ENCODE measurements around the gene NKX2-2. TPM values are rescaled to one million over a fixed set of nuclear protein-coding genes. Genes with fewer than 3 reads are reported as not detected.

The NKX2-2 gene
- total RNA-seq, 2 experiments from 2014 or later: not detected

DNA sequence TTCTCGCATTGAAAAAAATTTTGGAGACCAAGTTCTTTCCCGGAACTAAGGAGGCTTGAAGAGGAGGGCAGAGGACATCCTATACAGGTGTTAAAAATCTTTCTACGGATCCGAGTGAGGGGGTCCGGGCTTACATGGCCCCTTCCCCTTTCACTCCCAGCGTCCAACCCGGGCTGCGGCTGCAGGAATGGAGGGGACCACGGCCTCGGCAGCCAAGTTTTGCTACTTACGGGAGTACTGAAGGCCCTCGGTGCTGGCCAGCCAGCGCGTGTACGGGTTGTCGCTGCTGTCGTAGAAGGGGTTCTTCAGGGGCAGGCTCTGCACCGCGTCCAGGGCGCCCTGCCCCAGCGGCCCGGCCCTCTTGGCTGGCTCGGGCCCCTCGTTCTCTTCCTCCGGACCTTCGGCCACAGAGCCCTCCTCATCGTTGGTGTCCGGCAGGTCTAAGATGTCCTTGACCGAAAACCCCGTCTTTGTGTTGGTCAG lies 642 bp downstream of the NKX2-2 start:
- Mint-ChIP-seq H3K27ac (no peak overlapping the region), H3K4me3 (no peak overlapping the region), H3K9me3 (no peaks in the 10 kb centered on the region), H3K36me3 (no peaks in the 10 kb centered on the region), H3K27me3 (peaks cover 74% of the 10 kb centered on the region), H3K4me1 (ENCODE audit: low read depth) (peaks cover 45% of the 10 kb centered on the region)
- intact Hi-C loops (cut with micrococcal nuclease): loop anchor here (5.0 kb wide), 2 partner anchors 44 to 59 kb away; no protein-coding TSS in a partner anchor
- no peak for DNase-seq
- POLR2A ChIA-PET: interaction anchor here (0.8 kb wide), 1 partner anchor 411 kb away, joined by 3 read pairs; no protein-coding TSS in a partner anchor
- CTCF ChIA-PET: interaction anchor here (4.9 kb wide), 1 partner anchor 9 kb away, joined by 19 read pairs; no protein-coding TSS in a partner anchor

DNA sequence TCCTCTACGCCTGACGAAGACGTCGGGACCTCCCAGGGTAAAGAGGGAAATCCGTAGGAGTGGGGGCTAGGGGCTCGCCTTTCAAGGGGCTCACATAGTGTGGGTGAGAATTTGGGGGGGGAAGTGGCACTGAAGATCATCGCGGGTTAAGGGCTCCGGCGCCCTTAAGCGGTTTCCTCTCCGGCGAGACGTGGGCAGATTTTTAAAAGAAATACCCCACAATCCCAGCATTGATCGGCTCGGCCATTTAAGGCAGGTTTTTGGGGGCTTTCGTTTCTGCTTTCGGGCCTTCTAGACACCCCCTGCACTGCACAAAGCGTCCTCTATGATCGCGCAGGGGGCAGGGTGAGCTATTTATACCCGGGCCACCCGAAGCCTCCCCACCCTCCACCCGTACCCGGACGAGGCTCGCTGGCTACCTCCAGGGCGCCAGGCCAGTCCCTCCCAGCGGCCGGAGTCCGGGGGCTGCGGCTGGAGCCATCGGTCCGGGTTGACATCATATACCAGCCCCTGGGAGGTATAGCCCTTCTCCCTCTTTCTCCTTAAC lies 1.2 kb downstream of the NKX2-2 start:
- CTCF ChIA-PET: interaction anchor here (0.7 to 1.2 kb wide), 3 partner anchors 17 to 277 kb away, joined by 3 to 4 read pairs (median 4); no protein-coding TSS in a partner anchor
- no peaks in the 10 kb centered on the region for H3K9me3 Mint-ChIP-seq
- no peak for DNase-seq
- H3K27ac Mint-ChIP-seq: no peak overlapping the region
- intact Hi-C loops (cut with micrococcal nuclease): loop anchor here (5.0 kb wide), 2 partner anchors 45 to 60 kb away; no protein-coding TSS in a partner anchor
- H3K27me3 Mint-ChIP-seq: peaks cover 74% of the 10 kb centered on the region
- peak overlapping the region; percentile 56 for H3K4me3 Mint-ChIP-seq
- H3K36me3 Mint-ChIP-seq: no peaks in the 10 kb centered on the region
- POLR2A ChIA-PET: interaction anchor here (0.8 kb wide), 1 partner anchor 410 kb away, joined by 3 read pairs; no protein-coding TSS in a partner anchor
- peaks cover 44% of the 10 kb centered on the region for H3K4me1 Mint-ChIP-seq (ENCODE audit: low read depth)

DNA sequence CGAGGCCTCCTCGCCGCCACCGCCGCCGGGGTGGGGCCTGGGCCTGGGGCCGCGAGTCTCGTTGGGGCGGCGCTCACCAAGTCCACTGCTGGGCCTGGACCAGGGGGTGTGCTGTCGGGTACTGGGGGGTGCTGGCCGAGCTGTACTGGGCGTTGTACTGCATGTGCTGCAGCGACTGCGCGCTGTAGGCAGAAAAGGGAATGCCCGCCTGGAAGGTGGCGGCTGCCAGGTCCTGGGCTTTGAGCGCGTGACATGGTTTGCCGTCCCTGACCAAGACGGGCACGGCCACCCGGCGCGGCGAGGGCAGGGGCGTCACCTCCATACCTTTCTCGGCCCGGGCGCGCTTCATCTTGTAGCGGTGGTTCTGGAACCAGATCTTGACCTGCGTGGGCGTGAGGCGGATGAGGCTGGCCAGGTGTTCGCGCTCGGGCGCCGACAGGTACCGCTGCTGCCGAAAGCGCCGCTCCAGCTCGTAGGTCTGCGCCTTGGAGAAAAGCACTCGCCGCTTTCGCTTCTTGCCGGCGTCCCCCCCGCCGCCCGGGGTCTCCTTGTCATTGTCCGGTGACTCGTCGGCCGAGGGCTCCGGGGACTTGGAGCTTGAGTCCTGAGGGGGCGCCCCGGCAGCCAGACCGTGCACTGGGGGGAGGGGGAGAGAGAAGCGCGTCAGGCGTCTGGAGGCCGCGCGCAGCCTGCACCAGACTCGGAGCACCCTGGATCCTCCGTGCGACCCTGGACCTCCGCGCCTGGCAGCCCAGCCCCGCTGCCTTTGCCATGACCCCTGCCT lies 1.8 kb downstream of the NKX2-2 start:
- Mint-ChIP-seq H3K4me3 (peak overlapping the region; percentile 56), H3K27me3 (peaks cover 74% of the 10 kb centered on the region), H3K4me1 (ENCODE audit: low read depth) (peaks cover 43% of the 10 kb centered on the region), H3K27ac (no peak overlapping the region), H3K36me3 (no peaks in the 10 kb centered on the region), H3K9me3 (no peaks in the 10 kb centered on the region)
- POLR2A ChIA-PET: interaction anchor here (0.8 kb wide), 1 partner anchor 409 kb away, joined by 3 read pairs; no protein-coding TSS in a partner anchor
- intact Hi-C loops (cut with micrococcal nuclease): loop anchor here (5.0 kb wide), 2 partner anchors 45 to 60 kb away; no protein-coding TSS in a partner anchor
- no peak for DNase-seq
- CTCF ChIA-PET: interaction anchor here (0.7 to 1.2 kb wide), 3 partner anchors 18 to 277 kb away, joined by 3 to 4 read pairs (median 4); no protein-coding TSS in a partner anchor

DNA sequence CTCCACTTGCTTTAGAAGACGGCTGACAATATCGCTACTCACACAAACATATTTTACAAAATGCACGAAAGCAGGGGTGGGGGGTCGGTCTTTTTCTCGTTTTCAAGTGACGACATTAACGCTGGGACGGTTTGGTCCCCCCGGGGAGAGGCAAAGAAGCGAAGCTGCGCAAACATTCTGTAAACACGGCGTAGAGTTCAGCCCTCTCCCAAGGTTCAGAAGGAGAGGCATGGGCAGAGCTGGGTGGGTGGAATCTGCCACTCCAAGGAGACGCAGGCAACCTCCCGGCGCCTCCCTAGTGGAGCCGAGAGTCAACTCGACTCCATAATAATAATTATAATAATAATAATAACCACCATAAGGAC lies 2.4 kb downstream of the NKX2-2 start:
- Mint-ChIP-seq H3K4me3 (peak overlapping the region; percentile 13), H3K9me3 (no peaks in the 10 kb centered on the region), H3K4me1 (ENCODE audit: low read depth) (peaks cover 49% of the 10 kb centered on the region), H3K27me3 (peaks cover 74% of the 10 kb centered on the region), H3K36me3 (no peaks in the 10 kb centered on the region), H3K27ac (no peak overlapping the region)
- ChIA-PET CTCF (interaction anchor here (1.2 kb wide), 1 partner anchor 60 kb away, joined by 4 read pairs; no protein-coding TSS in a partner anchor), POLR2A (no interaction called here)
- DNase-seq: no peak
- intact Hi-C loops (cut with micrococcal nuclease): loop anchor here (5.0 kb wide), 2 partner anchors 46 to 61 kb away; no protein-coding TSS in a partner anchor

DNA sequence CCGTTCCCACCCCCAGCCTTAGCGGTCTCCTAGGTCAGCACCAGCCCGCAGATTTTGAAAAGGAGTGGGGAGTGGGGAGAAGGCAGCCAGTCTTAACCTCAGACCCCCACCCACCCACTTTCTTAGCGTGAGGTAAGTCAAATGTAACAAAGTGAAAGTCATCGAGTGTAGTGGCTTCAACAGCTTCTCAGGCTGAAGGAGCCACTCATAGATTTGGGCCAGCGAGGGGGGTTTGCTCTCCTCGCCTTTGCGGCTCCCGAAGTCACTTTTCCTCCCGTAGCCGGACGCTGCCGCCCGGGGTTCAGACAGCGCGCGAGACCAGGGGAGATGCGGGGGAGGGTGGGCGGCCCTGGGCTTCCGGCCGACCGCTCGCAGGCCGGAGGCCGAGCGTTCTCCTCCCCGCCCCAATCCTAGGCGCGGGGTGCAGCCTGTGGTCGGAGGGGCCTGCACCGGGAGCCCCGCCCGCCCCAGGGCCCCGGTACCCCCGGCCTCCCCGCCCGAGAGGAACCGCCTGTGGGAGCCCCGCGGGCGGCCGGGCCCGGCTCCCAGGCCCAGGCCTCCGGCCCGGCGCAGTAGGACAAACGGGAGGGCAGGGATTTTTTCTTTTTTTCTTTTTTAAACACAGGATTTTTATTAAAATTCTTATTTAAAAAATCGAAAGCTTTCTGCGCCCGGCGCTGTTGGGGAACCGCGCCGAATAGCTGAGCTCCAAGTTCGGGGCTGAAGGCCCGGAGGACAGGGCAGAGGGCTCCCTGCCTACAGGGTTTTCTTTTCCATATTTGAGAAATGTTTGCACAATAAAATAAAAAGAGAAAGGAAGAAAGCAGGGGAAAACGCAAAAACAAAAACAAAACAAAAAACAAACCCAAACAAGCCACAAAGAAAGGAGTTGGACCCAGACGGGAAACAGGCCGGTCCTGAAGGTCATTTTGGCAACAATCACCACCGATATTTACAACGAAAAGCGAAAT lies 3.2 kb downstream of the NKX2-2 start:
- intact Hi-C loops (cut with micrococcal nuclease): loop anchor here (5.0 kb wide), 2 partner anchors 47 to 62 kb away; no protein-coding TSS in a partner anchor
- peak overlapping the region; percentile 10 for H3K27ac Mint-ChIP-seq
- H3K9me3 Mint-ChIP-seq: no peaks in the 10 kb centered on the region
- H3K27me3 Mint-ChIP-seq: peaks cover 67% of the 10 kb centered on the region
- peaks cover 49% of the 10 kb centered on the region for H3K4me1 Mint-ChIP-seq (ENCODE audit: low read depth)
- DNase-seq: no peak
- H3K4me3 Mint-ChIP-seq: peak overlapping the region; percentile 65
- ChIA-PET POLR2A (no interaction called here), CTCF (interaction anchor here (1.0 to 2.2 kb wide), 5 partner anchors 12 to 275 kb away, joined by 3 to 17 read pairs (median 4); no protein-coding TSS in a partner anchor)
- H3K36me3 Mint-ChIP-seq: no peaks in the 10 kb centered on the region

DNA sequence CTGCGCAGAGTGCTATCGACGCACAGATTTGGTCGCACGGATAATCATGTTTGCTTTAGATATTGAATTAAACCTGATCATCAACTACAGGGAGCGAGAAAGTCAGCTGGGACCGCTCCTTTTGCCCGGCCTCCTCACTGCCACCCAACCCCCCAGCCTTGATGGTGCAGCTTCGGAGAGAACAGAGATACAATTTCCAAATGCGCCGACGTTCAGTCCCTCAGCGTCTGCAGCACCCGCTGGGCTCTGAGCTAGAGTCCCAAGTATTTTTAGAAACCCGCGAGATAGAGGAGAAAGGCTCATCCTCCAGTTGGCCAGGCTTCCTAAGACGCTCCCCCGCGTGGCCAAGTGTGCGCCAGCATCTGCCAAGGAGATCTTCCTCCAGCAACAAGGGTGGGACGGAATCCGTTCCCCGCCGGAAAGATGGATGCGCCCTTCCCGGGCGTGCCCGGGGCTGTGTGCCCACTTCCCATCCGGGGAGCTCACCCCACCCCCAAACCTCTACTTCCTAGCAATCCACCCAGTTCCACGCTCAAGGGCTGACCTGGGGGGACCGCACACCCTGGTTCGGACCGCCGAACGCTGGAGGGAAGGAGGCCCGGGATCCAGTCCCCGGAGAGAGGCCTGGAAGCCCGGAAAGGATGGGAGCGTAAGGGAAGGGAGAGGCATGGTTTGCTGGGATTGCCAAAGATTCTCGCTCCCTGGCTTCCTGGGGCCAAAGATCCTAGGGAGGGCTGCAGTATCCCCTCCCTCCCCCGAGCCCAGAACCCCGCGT lies 4.1 kb downstream of the NKX2-2 start:
- intact Hi-C loops (cut with micrococcal nuclease): loop anchor here (2.0 to 10.0 kb wide), 6 partner anchors 48 to 1147 kb away; no protein-coding TSS in a partner anchor
- Mint-ChIP-seq H3K9me3 (no peaks in the 10 kb centered on the region), H3K27me3 (peaks cover 68% of the 10 kb centered on the region), H3K4me1 (ENCODE audit: low read depth) (peaks cover 52% of the 10 kb centered on the region), H3K36me3 (no peaks in the 10 kb centered on the region), H3K27ac (no peak overlapping the region), H3K4me3 (peak overlapping the region; percentile 65)
- no peak for DNase-seq
- ChIA-PET CTCF (interaction anchor here (0.7 to 2.2 kb wide), 11 partner anchors 9 to 274 kb away, joined by 3 to 17 read pairs (median 3); no protein-coding TSS in a partner anchor), POLR2A (no interaction called here)

DNA sequence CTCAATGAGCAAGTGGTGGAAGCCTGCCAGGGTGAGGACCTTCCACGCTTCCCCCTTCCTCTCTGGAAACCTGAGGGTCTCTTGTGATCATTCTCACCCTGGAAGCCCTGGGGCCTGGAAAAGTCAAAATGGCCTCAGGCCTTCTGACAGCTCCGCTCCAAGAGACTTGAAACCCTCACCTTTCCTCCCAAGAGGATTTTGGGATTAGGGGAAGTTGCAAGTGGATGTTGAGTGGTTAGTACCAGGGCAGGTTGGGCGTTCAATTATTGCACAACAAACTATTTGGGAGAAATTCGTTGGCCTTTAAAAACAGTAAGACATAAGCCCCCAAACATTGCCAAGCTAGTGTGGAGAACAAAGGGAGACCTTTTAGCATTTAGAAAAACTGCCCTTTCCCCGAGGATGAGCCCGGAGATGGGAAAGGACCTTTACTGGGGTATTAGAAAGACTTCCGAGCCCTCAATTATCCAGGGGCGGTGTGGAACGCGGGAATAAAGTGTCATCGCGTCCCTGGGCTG lies 4.7 kb downstream of the NKX2-2 start:
- no peak overlapping the region for H3K27ac Mint-ChIP-seq
- ChIA-PET CTCF (interaction anchor here (0.7 to 2.2 kb wide), 10 partner anchors 9 to 273 kb away, joined by 3 to 17 read pairs (median 3); no protein-coding TSS in a partner anchor), POLR2A (no interaction called here)
- no peak for DNase-seq
- intact Hi-C loops (cut with micrococcal nuclease): loop anchor here (2.0 to 10.0 kb wide), 4 partner anchors 114 to 1147 kb away; no protein-coding TSS in a partner anchor
- no peaks in the 10 kb centered on the region for H3K36me3 Mint-ChIP-seq
- peaks cover 48% of the 10 kb centered on the region for H3K4me1 Mint-ChIP-seq (ENCODE audit: low read depth)
- H3K27me3 Mint-ChIP-seq: peaks cover 68% of the 10 kb centered on the region
- no peak overlapping the region for H3K4me3 Mint-ChIP-seq
- H3K9me3 Mint-ChIP-seq: no peaks in the 10 kb centered on the region

DNA sequence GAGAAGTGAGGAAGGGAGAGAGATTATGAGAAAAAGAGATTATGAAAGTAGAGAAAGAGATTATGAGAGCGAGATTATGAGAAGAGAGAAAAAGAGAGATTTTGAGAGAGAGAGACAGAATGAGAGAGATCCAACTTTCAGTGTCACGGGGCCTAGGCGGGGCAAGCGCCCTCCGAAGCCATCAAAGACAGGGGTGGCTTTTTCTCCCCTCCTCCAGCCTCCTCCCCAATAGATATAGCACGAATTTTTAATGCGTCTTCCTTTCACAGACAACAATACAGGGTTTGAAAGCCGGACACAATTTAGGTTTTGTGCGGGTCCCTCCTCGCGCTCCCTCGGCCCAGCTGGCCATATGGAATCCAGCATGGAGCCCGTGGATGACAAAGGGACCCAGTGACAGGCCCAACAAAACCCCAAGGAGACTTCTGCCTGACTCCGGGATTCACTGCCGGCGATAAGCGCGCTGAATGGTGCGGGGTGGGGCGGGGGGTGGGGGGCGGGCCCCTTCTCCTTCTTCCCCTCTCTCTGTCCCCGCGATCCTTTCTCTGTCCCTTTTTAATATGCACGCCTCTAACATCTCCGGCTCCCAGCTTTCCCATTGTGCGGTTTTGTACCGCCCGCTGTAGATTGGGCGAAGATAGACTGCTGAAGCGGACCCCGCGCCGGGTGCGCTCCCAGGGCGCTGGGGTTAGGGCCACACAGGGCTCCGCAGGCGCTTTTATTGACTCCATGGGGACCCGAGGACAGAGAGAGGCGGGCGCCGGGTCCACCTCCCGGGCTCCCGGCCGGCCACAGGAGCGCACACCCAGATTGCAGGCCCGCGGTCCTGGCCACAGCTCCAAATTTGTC lies 5.4 kb downstream of the NKX2-2 start:
- intact Hi-C loops (cut with micrococcal nuclease): loop anchor here (1.0 to 10.0 kb wide), 5 partner anchors 9 to 1146 kb away; no protein-coding TSS in a partner anchor
- Mint-ChIP-seq H3K9me3 (no peaks in the 10 kb centered on the region), H3K36me3 (no peaks in the 10 kb centered on the region), H3K4me3 (no peak overlapping the region), H3K27ac (no peak overlapping the region), H3K4me1 (ENCODE audit: low read depth) (peaks cover 46% of the 10 kb centered on the region), H3K27me3 (peaks cover 67% of the 10 kb centered on the region)
- ChIA-PET POLR2A (no interaction called here), CTCF (interaction anchor here (0.7 to 9.1 kb wide), 11 partner anchors 9 to 407 kb away, joined by 3 to 319 read pairs (median 7); no protein-coding TSS in a partner anchor)
- DNase-seq: no peak

DNA sequence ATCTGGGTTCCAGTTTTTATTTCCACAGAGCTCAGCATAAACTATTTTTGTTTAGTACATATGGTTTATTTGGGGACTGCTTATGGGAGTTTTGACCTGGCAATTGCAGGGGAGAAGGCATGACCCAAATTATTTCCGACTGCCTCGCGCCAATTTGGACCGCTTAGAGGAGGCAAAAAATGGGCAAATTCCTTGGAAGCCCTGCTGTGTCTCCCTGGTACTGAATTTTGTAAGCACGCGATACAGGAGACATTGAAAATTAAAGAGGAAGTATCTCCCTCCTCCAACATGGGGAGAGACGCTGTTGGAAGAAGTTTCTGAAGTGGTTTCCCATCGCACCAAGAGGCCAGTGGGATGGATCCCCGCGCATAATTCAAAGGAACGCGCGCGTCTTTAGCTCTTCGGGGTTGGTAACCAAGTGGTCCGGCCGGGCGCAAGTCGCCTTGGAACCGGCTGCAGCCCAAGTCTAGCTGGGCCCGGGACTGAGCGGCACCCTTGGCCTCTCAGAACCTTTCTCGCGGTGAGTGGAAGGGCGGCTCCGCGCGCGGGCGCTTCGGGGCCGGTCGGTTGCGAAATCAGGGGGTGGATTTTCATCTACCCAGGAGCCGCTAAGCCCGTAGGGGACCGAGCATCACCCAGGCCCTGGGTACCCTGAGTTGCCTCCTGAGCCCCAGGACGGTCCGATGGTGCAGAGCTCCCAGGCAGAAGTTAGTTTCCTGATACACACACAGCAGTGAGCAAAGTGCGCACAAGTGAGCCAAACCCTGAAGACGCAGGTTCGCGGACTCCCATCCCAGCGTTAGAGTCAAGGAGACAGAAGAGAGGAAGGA lies 6.2 kb downstream of the NKX2-2 start:
- H3K4me3 Mint-ChIP-seq: no peak overlapping the region
- H3K27ac Mint-ChIP-seq: no peak overlapping the region
- H3K4me1 Mint-ChIP-seq (ENCODE audit: low read depth): peaks cover 46% of the 10 kb centered on the region
- intact Hi-C loops (cut with micrococcal nuclease): loop anchor here (1.0 to 10.0 kb wide), 7 partner anchors 10 to 1145 kb away; partner anchors contain the start of gene XRN2
- H3K9me3 Mint-ChIP-seq: no peaks in the 10 kb centered on the region
- peaks cover 66% of the 10 kb centered on the region for H3K27me3 Mint-ChIP-seq
- H3K36me3 Mint-ChIP-seq: no peaks in the 10 kb centered on the region
- no peak for DNase-seq
- ChIA-PET POLR2A (no interaction called here), CTCF (interaction anchor here (0.7 to 9.1 kb wide), 9 partner anchors 8 to 406 kb away, joined by 3 to 319 read pairs (median 4); no protein-coding TSS in a partner anchor)
